ENCODE measurements around the gene LRFN2. TPM values are rescaled to one million over a fixed set of nuclear protein-coding genes. Genes with fewer than 3 reads are reported as not detected.

Gene LRFN2
- total RNA-seq, 1 experiment from 2014 or later: not detected

- peaks cover 14% of the 10 kb centered on the region for H3K27me3 Mint-ChIP-seq (ENCODE audit: insufficient read depth, unreplicated experiment)
- no peak overlapping the region for H3K4me3 ChIP-seq (ENCODE audit: low read depth, low read length)
- H3K4me1 ChIP-seq: no peaks in the 10 kb centered on the region
- H3K36me3 ChIP-seq (ENCODE audit: control insufficient read depth, insufficient read depth, low read length): no peaks in the 10 kb centered on the region
- H3K36me3 Mint-ChIP-seq (ENCODE audit: insufficient read depth, unreplicated experiment): no peaks in the 10 kb centered on the region
- H3K4me1 Mint-ChIP-seq (ENCODE audit: low read depth, unreplicated experiment): no peaks in the 10 kb centered on the region
- H3K9me3 ChIP-seq: no peaks in the 10 kb centered on the region
- no peak for DNase-seq
- no peak overlapping the region for H3K4me3 Mint-ChIP-seq (ENCODE audit: unreplicated experiment)
- no peak overlapping the region for H3K27ac Mint-ChIP-seq (ENCODE audit: unreplicated experiment)
- POLR2A ChIA-PET: no interaction called here
- H3K9me3 Mint-ChIP-seq (ENCODE audit: unreplicated experiment): no peaks in the 10 kb centered on the region
- intact Hi-C loops (cut with micrococcal nuclease; ENCODE audit: unreplicated experiment): no loop called here
- TF ChIP-seq CTCF (IDR thresholded peaks at IDR 0.05; ENCODE audit: insufficient read depth in 1 of 2, low read depth in 1 of 2, low read length in 1 of 2, severe bottlenecking in 1 of 2, unreplicated experiment in 1 of 2): no peak
- CTCF ChIA-PET: no interaction called here
- BruUV-seq (replicated peaks): no TSS peak
- no peaks in the 10 kb centered on the region; the same call in 1 of the 2 replicates for H3K27me3 ChIP-seq (replicated peaks; ENCODE audit: control insufficient read depth, insufficient read depth, low read length)
Observed at GRCh38 chr6:40444811-40445210, 142.4 kb downstream of the LRFN2 start.

GRCh38 chr6:40444312-40444711 is 142.9 kb downstream of the LRFN2 start:
- Histone ChIP-seq H3K4me3 (ENCODE audit: low read depth, low read length) (no peak overlapping the region), H3K36me3 (ENCODE audit: control insufficient read depth, insufficient read depth, low read length) (no peaks in the 10 kb centered on the region), H3K27me3 (replicated peaks; ENCODE audit: control insufficient read depth, insufficient read depth, low read length) (no peaks in the 10 kb centered on the region; the same call in 1 of the 2 replicates), H3K9me3 (no peaks in the 10 kb centered on the region), H3K4me1 (no peaks in the 10 kb centered on the region)
- ChIA-PET CTCF (no interaction called here), POLR2A (no interaction called here)
- BruUV-seq (replicated peaks): no TSS peak
- no peak for DNase-seq
- intact Hi-C loops (cut with micrococcal nuclease; ENCODE audit: unreplicated experiment): no loop called here
- no peaks in the 10 kb centered on the region for H3K9me3 Mint-ChIP-seq (ENCODE audit: unreplicated experiment)
- peaks cover 16% of the 10 kb centered on the region for H3K27me3 Mint-ChIP-seq (ENCODE audit: insufficient read depth, unreplicated experiment)
- TF ChIP-seq CTCF (IDR thresholded peaks at IDR 0.05; ENCODE audit: insufficient read depth in 1 of 2, low read depth in 1 of 2, low read length in 1 of 2, severe bottlenecking in 1 of 2, unreplicated experiment in 1 of 2): no peak
- H3K27ac Mint-ChIP-seq (ENCODE audit: unreplicated experiment): no peak overlapping the region
- no peaks in the 10 kb centered on the region for H3K36me3 Mint-ChIP-seq (ENCODE audit: insufficient read depth, unreplicated experiment)
- no peaks in the 10 kb centered on the region for H3K4me1 Mint-ChIP-seq (ENCODE audit: low read depth, unreplicated experiment)
- H3K4me3 Mint-ChIP-seq (ENCODE audit: unreplicated experiment): no peak overlapping the region

- no peaks in the 10 kb centered on the region; the same call in 1 of the 2 replicates for H3K27me3 ChIP-seq (replicated peaks; ENCODE audit: control insufficient read depth, insufficient read depth, low read length)
- Mint-ChIP-seq H3K27me3 (ENCODE audit: insufficient read depth, unreplicated experiment) (peaks cover 16% of the 10 kb centered on the region), H3K36me3 (ENCODE audit: insufficient read depth, unreplicated experiment) (no peaks in the 10 kb centered on the region), H3K4me3 (ENCODE audit: unreplicated experiment) (no peak overlapping the region), H3K4me1 (ENCODE audit: low read depth, unreplicated experiment) (no peaks in the 10 kb centered on the region), H3K9me3 (ENCODE audit: unreplicated experiment) (no peaks in the 10 kb centered on the region), H3K27ac (ENCODE audit: unreplicated experiment) (no peak overlapping the region)
- no peaks in the 10 kb centered on the region for H3K9me3 ChIP-seq
- no peak overlapping the region for H3K4me3 ChIP-seq (ENCODE audit: low read depth, low read length)
- no peak for TF ChIP-seq CTCF (IDR thresholded peaks at IDR 0.05; ENCODE audit: insufficient read depth in 1 of 2, low read depth in 1 of 2, low read length in 1 of 2, severe bottlenecking in 1 of 2, unreplicated experiment in 1 of 2)
- POLR2A ChIA-PET: no interaction called here
- no peak for DNase-seq
- CTCF ChIA-PET: no interaction called here
- intact Hi-C loops (cut with micrococcal nuclease; ENCODE audit: unreplicated experiment): no loop called here
- no peaks in the 10 kb centered on the region for H3K4me1 ChIP-seq
- H3K36me3 ChIP-seq (ENCODE audit: control insufficient read depth, insufficient read depth, low read length): no peaks in the 10 kb centered on the region
- no TSS peak for BruUV-seq (replicated peaks)
Observed at GRCh38 chr6:40443842-40444241, 143.3 kb downstream of the LRFN2 start.

Data from Caco-2 (cell line).